SH-SY5Y (cell line): ENCODE results near the gene TIMM23B.
"Not testable (repeated sequence)": the region's sequence is repeated elsewhere in the genome, so short reads cannot be mapped to it uniquely, and the experiment has no call there.

Experiments
- GATA2 ChIP-seq: IDR thresholded peaks from 2 replicates; pipeline ENCODE4 v1.6.1; 2011; ENCODE audit warnings: mild to moderate bottlenecking, low read depth, low read length
- GATA3 ChIP-seq: IDR thresholded peaks from 2 replicates; pipeline ENCODE4 v1.6.1; 2011; ENCODE audit warnings: low read depth, mild to moderate bottlenecking, low read length, moderate library complexity

- not testable (repeated sequence) for TF ChIP-seq GATA3, GATA2
Measured at GRCh38 chr10:49988376-49988775, 46.5 kb downstream of the TIMM23B start, which contains the start of gene AGAP6.
